Raji (cell line): ENCODE measurements around the gene LSM8.

Source experiments
- POLR2A ChIP-seq: IDR thresholded peaks from 2 replicates; pipeline ENCODE4 v1.6.1; 2011; ENCODE audit warnings: low read depth, low read length, control low read depth; ENCODE audit not compliant: insufficient read depth

Gene LSM8

GRCh38 chr7:118186501-118186900 is 2.5 kb downstream of the LSM8 start:
- no peak for TF ChIP-seq POLR2A

GRCh38 chr7:118194571-118194970 is 10.6 kb downstream of the LSM8 start:
- no peak for TF ChIP-seq POLR2A

GRCh38 chr7:118195837-118196474 is 12.0 kb downstream of the LSM8 start:
- no peak for TF ChIP-seq POLR2A

- no peak for TF ChIP-seq POLR2A
Observed at GRCh38 chr7:118202061-118202460, 18.1 kb downstream of the LSM8 start.

GRCh38 chr7:118214051-118214832 is 30.3 kb downstream of the LSM8 start:
- TF ChIP-seq POLR2A, result peak; percentile 79

- no peak for TF ChIP-seq POLR2A
Observed at GRCh38 chr7:118214833-118215182, 30.8 kb downstream of the LSM8 start.

GRCh38 chr7:118217210-118217619 is 33.3 kb downstream of the LSM8 start:
- no peak for TF ChIP-seq POLR2A

- TF ChIP-seq POLR2A, result no peak
Observed at GRCh38 chr7:118218413-118219156, 34.6 kb downstream of the LSM8 start.

GRCh38 chr7:118219157-118219512 is 35.2 kb downstream of the LSM8 start:
- no peak for TF ChIP-seq POLR2A

- no peak for TF ChIP-seq POLR2A
Observed at GRCh38 chr7:118220583-118220982, 36.6 kb downstream of the LSM8 start.

GRCh38 chr7:118222591-118222990 is 38.6 kb downstream of the LSM8 start:
- TF ChIP-seq POLR2A, result no peak

GRCh38 chr7:118224521-118224920 is 40.6 kb downstream of the LSM8 start, which contains the start of gene ANKRD7:
TSS of gene ANKRD7 (plus strand) at chr7:118224704. CDS start at chr7:118224831, 127 bp downstream.
- no peak for TF ChIP-seq POLR2A

GRCh38 chr7:118232837-118233236 is 48.9 kb downstream of the LSM8 start:
- TF ChIP-seq POLR2A, result no peak

GRCh38 chr7:118233799-118234198 is 49.8 kb downstream of the LSM8 start:
- TF ChIP-seq POLR2A, result no peak

GRCh38 chr7:118239014-118239413 is 55.0 kb downstream of the LSM8 start:
- TF ChIP-seq POLR2A, result no peak
